Measurements from ENCODE around the gene MAP7. TPM values are rescaled to one million over a fixed set of nuclear protein-coding genes. Genes with fewer than 3 reads are reported as not detected.

Gene MAP7
- total and polyA plus RNA-seq, 2 of the 13 experiments (the other 11 are each of a cell fraction or from before 2014, with no cell fraction given) = 0.04 TPM; not detected in 1

DNA sequence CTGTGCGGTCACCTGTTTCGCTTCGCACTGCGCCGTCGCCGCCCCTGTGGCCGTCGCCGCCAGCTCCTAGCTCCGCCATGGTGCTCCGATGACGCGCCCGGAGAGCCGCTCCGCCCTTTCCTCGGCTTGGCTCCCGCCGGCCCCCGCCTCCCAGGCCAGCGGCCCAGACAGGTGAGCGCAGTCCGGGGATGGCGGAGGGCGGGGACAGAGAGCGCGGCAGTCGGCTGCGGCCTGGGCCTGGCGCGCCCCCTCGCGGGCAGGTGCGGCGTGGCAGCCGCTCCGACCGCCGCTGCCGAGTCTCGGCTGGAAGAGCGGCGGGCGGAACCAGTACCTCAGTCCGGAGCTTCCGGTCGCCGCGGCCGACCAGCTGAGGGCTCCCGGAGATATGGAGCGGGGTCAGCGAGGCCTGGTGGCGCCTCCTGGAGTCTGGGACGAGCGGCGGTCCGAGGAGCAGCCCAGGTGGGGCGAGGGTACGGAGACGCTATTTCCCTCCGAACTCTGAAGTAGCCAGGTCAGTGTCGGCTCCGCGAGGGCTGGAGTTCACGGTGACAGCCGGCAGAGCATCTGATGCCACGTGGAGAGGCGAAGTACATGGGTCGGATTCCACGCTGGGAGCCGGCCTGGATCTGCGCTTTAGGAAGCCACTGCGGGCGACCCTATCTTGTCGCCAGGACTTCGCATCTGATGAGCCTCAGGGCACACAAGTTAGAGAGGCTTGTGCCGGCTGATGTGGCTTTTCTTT is at the start of gene MAP7 (continued):
- no peak for TF ChIP-seq TOE1 (CRISPR knock-in tag; IDR thresholded peaks at IDR 0.05)
- no peak for TF ChIP-seq HNF4G (IDR thresholded peaks at IDR 0.05; ENCODE audit: borderline replicate concordance, low read depth, low read length)
- no peak for TF ChIP-seq HNF4G (CRISPR knock-in tag; IDR thresholded peaks at IDR 0.05; ENCODE audit: borderline replicate concordance, low read depth)
- peak; percentile 60 for TF ChIP-seq YY1 (IDR thresholded peaks at IDR 0.05; ENCODE audit: insufficient read depth, insufficient replicate concordance, low read depth, low read length)
- TF ChIP-seq, protein P1, sequence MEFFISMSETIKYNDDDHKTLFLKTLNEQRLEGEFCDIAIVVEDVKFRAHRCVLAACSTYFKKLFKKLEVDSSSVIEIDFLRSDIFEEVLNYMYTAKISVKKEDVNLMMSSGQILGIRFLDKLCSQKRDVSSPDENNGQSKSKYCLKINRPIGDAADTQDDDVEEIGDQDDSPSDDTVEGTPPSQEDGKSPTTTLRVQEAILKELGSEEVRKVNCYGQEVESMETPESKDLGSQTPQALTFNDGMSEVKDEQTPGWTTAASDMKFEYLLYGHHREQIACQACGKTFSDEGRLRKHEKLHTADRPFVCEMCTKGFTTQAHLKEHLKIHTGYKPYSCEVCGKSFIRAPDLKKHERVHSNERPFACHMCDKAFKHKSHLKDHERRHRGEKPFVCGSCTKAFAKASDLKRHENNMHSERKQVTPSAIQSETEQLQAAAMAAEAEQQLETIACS (CRISPR knock-in tag; IDR thresholded peaks at IDR 0.05) = no peak
- TF ChIP-seq ZNF564 (CRISPR knock-in tag; IDR thresholded peaks at IDR 0.05) = no peak
- no peak for TF ChIP-seq KAT8 (CRISPR knock-in tag; IDR thresholded peaks at IDR 0.05)
- no peak for TF ChIP-seq ATAD3A (CRISPR knock-in tag; IDR thresholded peaks at IDR 0.05)
- TF ChIP-seq, protein P2, sequence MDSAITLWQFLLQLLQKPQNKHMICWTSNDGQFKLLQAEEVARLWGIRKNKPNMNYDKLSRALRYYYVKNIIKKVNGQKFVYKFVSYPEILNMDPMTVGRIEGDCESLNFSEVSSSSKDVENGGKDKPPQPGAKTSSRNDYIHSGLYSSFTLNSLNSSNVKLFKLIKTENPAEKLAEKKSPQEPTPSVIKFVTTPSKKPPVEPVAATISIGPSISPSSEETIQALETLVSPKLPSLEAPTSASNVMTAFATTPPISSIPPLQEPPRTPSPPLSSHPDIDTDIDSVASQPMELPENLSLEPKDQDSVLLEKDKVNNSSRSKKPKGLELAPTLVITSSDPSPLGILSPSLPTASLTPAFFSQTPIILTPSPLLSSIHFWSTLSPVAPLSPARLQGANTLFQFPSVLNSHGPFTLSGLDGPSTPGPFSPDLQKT (CRISPR knock-in tag; IDR thresholded peaks at IDR 0.05; ENCODE audit: borderline replicate concordance) = no peak
- peak; percentile 71; the same call in 1 of the 2 replicates for TF ChIP-seq KDM5B (CRISPR knock-in tag; IDR thresholded peaks at IDR 0.05; ENCODE audit: borderline replicate concordance)
- TF ChIP-seq RNF2 (conservative IDR thresholded peaks at IDR 0.05; ENCODE audit: low read depth) = no peak
- TF ChIP-seq ZNF839 (CRISPR knock-in tag; IDR thresholded peaks at IDR 0.05; ENCODE audit: borderline replicate concordance) = no peak
- TF ChIP-seq GFI1 (CRISPR knock-in tag; IDR thresholded peaks at IDR 0.05; ENCODE audit: borderline replicate concordance) = no peak
- no peak for TF ChIP-seq RAD51 (IDR thresholded peaks at IDR 0.05; ENCODE audit: borderline replicate concordance)
- TF ChIP-seq ZC3H4 (CRISPR knock-in tag; IDR thresholded peaks at IDR 0.05; ENCODE audit: borderline replicate concordance) = no peak
- TF ChIP-seq ZNF616 (CRISPR knock-in tag; IDR thresholded peaks at IDR 0.05; ENCODE audit: low read depth) = peak; percentile 84; the same call in 1 of the 2 replicates
- TF ChIP-seq ZNF749 (CRISPR knock-in tag; IDR thresholded peaks at IDR 0.05; ENCODE audit: borderline replicate concordance) = no peak
- TF ChIP-seq DNMT1 (CRISPR knock-in tag; IDR thresholded peaks at IDR 0.05) = peak; percentile 99
- TF ChIP-seq TARDBP (CRISPR knock-in tag; IDR thresholded peaks at IDR 0.05) = no peak
- peak; percentile 26; the same call in 1 of the 2 replicates for TF ChIP-seq GABPA (IDR thresholded peaks at IDR 0.05; ENCODE audit: low read depth, low read length)
- TF ChIP-seq GABPA (CRISPR knock-in tag; IDR thresholded peaks at IDR 0.05; ENCODE audit: low read depth) = no peak
- TF ChIP-seq, protein P3, sequence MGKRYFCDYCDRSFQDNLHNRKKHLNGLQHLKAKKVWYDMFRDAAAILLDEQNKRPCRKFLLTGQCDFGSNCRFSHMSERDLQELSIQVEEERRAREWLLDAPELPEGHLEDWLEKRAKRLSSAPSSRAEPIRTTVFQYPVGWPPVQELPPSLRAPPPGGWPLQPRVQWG (CRISPR knock-in tag; IDR thresholded peaks at IDR 0.05; ENCODE audit: borderline replicate concordance, low read depth) = no peak
- TF ChIP-seq SATB2 (CRISPR knock-in tag; IDR thresholded peaks at IDR 0.05) = no peak
- TF ChIP-seq, protein P4, sequence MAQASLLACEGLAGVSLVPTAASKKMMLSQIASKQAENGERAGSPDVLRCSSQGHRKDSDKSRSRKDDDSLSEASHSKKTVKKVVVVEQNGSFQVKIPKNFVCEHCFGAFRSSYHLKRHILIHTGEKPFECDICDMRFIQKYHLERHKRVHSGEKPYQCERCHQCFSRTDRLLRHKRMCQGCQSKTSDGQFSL (CRISPR knock-in tag; IDR thresholded peaks at IDR 0.05) = no peak
- TF ChIP-seq THAP11 (CRISPR knock-in tag; IDR thresholded peaks at IDR 0.05) = no peak
- TF ChIP-seq HINFP (CRISPR knock-in tag; IDR thresholded peaks at IDR 0.05; ENCODE audit: low read depth) = no peak
- TF ChIP-seq MXI1 (IDR thresholded peaks at IDR 0.05; ENCODE audit: borderline replicate concordance, low read depth, low read length) = no peak

Measured in HepG2 (cell line).